GM20000 (cell line): ENCODE results near the gene AP2A1.
"Not testable (repeated sequence)": the region's sequence is repeated elsewhere in the genome, so short reads cannot be mapped to it uniquely, and the experiment has no call there.

Experiments
- DNase-seq: peaks from one replicate; pipeline ENCODE4 v3.0.0; 2012; ENCODE audit warnings: low spot score
- TF ChIP-seq, protein P1 (sequence below): IDR thresholded peaks from 2 replicates; pipeline ENCODE4 v1.5.1; 2012; ENCODE audit warnings: mild to moderate bottlenecking, control low read depth; ENCODE audit errors: extremely low read depth, missing control alignments

The AP2A1 gene

GRCh38 chr19:49766930-49767299 is at the start of gene AP2A1:
Gene AP2A1, plus strand, starts transcription at chr19:49767001. Its CDS starts 133 bp downstream, at chr19:49767134.
- no peak for DNase-seq
- TF ChIP-seq, protein P1, sequence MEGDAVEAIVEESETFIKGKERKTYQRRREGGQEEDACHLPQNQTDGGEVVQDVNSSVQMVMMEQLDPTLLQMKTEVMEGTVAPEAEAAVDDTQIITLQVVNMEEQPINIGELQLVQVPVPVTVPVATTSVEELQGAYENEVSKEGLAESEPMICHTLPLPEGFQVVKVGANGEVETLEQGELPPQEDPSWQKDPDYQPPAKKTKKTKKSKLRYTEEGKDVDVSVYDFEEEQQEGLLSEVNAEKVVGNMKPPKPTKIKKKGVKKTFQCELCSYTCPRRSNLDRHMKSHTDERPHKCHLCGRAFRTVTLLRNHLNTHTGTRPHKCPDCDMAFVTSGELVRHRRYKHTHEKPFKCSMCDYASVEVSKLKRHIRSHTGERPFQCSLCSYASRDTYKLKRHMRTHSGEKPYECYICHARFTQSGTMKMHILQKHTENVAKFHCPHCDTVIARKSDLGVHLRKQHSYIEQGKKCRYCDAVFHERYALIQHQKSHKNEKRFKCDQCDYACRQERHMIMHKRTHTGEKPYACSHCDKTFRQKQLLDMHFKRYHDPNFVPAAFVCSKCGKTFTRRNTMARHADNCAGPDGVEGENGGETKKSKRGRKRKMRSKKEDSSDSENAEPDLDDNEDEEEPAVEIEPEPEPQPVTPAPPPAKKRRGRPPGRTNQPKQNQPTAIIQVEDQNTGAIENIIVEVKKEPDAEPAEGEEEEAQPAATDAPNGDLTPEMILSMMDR: no peak

- TF ChIP-seq, protein P1: no peak
- DNase-seq: no peak
Observed at GRCh38 chr19:49718511-49718910, 48.3 kb upstream of the AP2A1 start.

DNA sequence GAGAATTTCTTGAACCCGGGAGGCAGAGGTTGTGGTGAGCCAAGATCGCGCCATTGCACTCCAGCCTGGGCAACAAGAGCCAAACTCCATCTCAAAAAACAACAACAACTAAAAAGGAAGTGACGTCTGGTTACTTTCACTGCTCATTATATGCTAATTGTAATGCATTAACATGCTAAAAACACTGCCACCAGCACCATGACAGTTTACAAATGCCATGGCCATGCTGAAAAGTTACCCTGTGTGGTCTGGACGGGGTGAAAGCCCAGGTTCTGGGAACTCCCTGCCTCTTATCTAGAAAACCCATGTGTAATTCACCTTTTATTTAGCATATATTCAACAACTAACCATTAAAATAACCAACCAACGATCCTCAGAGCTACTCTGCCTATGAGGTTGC is 47.8 kb upstream of the AP2A1 start:
- DNase-seq: no peak
- TF ChIP-seq, protein P1: no peak

DNA sequence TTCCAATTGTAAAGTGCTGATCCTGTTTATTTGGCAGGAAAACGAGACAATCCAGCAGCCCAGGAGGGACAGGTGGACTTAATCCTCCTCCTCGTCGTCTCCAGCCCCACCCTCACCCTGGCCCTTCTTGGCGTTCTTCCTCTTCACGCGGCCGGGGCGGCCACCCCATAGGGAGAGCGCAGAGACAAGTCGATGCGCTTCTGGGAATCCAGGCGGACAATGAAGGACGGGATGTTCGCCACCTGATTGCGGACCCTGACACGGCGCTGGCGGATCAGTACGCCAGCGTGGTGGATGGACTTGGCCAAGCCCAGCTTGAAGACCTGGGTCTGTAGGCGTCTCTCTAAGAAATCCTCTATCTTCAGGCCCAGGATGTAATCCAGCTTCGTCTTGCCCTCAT is 47.4 kb upstream of the AP2A1 start:
- not testable (repeated sequence) for DNase-seq

- DNase-seq: no peak
- TF ChIP-seq, protein P1: no peak
Observed at GRCh38 chr19:49727217-49728030, 39.4 kb upstream of the AP2A1 start.

GRCh38 chr19:49730166-49730565 is 36.6 kb upstream of the AP2A1 start:
- no peak for DNase-seq
- TF ChIP-seq, protein P1: no peak

DNA sequence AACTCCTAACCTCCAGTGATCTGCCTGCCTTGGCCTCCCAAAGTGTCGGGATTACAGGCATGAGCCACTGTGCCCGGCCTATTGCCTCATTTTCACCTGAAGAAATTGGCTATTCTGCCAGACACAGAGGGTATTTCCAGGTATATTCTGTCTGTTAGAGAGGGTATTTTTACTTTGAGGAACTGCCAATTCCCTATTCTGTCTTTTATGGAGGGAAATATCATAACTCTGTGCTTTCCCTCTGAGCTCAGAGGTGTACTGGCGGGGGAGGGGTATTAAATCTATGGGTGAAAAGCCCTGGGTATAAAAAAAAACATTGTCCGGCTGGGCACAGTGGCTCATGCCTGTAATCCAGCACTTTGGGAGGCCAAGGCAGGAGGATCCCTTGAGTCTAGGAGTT is 28.5 kb upstream of the AP2A1 start:
- TF ChIP-seq, protein P1: no peak
- no peak for DNase-seq

DNA sequence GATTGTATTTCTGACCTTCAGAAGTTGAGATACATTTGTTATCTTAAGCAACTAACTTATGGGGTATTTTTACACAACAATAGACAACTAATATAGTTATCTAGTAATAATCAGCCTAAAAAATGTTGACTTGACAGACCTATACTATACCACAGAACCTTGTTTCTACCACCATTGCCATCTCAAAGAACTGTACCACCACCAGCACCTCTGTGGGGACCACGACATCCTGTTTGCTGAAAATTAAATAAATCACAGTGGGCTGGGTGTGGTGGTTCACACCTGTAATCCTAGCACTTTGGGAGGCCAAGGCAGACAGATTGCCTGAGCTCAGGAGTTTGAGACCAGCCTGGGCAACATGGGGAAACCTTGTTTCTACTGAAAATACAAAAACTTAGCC is 27.7 kb upstream of the AP2A1 start:
- TF ChIP-seq, protein P1: no peak
- DNase-seq: no peak
